ENCODE results near the gene AKT2. TPM values are rescaled to one million over a fixed set of nuclear protein-coding genes. Genes with fewer than 3 reads are reported as not detected.

AKT2 gene
- total RNA-seq, 1 experiment from 2014 or later, result 80.6 TPM

DNA sequence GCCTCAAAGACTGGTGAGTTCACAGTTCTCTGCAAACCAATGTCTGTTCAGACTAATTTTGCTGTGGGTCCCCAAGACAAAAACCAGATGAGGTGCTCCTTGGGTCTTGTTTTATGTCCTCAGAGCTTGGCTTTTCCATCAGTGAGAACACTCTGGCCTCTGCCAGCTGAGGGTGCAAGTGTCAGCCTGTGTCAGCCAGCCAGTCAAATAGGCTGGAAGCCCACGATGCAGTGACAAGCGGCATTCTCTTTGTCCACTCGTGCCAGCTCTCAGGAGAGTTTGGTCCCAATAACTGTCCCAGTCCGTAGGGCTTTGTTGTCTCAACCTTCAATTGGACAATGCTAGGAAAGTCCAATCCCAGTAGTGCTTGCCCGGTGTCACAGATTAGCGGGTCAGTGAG, 9.4 kb upstream of the AKT2 start:
- ChIA-PET CTCF (no interaction called here), POLR2A (ENCODE audit: unreplicated experiment) (no interaction called here)
- no peaks in the 10 kb centered on the region for H3K9me2 ChIP-seq (replicated peaks; ENCODE audit: low read length)
- H3K27ac ChIP-seq (ENCODE audit: low read length), result no peak overlapping the region
- H3K27me3 ChIP-seq (ENCODE audit: low read length), result no peaks in the 10 kb centered on the region
- H4K20me1 ChIP-seq (ENCODE audit: low read length), result no peaks in the 10 kb centered on the region
- no peaks in the 10 kb centered on the region for H3K9me3 ChIP-seq (ENCODE audit: low read length)
- ATAC-seq (no peak), DNase-seq (no peak)
- BruUV-seq (replicated peaks), result no TSS peak
- no peak overlapping the region for H2AFZ ChIP-seq (ENCODE audit: low read length)
- intact Hi-C loops (cut with micrococcal nuclease), result no loop called here
- no peaks in the 10 kb centered on the region for H3K36me3 ChIP-seq (ENCODE audit: low read depth, low read length)
- no peaks in the 10 kb centered on the region for H3K79me2 ChIP-seq (ENCODE audit: low read length)
- no peak overlapping the region for H3K9ac ChIP-seq (ENCODE audit: low read length)
- no peak overlapping the region for H3K4me2 ChIP-seq (ENCODE audit: low read length)
- TF ChIP-seq EZH2phosphoT487 (IDR thresholded peaks at IDR 0.05; ENCODE audit: borderline replicate concordance, low read length) (no peak), EZH2 (IDR thresholded peaks at IDR 0.05; ENCODE audit: low read length, unreplicated experiment) (no peak)
- TF ChIP-seq, protein P1, sequence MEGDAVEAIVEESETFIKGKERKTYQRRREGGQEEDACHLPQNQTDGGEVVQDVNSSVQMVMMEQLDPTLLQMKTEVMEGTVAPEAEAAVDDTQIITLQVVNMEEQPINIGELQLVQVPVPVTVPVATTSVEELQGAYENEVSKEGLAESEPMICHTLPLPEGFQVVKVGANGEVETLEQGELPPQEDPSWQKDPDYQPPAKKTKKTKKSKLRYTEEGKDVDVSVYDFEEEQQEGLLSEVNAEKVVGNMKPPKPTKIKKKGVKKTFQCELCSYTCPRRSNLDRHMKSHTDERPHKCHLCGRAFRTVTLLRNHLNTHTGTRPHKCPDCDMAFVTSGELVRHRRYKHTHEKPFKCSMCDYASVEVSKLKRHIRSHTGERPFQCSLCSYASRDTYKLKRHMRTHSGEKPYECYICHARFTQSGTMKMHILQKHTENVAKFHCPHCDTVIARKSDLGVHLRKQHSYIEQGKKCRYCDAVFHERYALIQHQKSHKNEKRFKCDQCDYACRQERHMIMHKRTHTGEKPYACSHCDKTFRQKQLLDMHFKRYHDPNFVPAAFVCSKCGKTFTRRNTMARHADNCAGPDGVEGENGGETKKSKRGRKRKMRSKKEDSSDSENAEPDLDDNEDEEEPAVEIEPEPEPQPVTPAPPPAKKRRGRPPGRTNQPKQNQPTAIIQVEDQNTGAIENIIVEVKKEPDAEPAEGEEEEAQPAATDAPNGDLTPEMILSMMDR (conservative IDR thresholded peaks at IDR 0.05; ENCODE audit: low read depth, low read length), result no peak
- H3K4me1 ChIP-seq (ENCODE audit: insufficient read depth, low read length), result no peaks in the 10 kb centered on the region
- no peaks in the 10 kb centered on the region for H3F3A ChIP-seq (ENCODE audit: low read length, unreplicated experiment)
- no peak overlapping the region for H3K4me3 ChIP-seq (ENCODE audit: low read length)

DNA sequence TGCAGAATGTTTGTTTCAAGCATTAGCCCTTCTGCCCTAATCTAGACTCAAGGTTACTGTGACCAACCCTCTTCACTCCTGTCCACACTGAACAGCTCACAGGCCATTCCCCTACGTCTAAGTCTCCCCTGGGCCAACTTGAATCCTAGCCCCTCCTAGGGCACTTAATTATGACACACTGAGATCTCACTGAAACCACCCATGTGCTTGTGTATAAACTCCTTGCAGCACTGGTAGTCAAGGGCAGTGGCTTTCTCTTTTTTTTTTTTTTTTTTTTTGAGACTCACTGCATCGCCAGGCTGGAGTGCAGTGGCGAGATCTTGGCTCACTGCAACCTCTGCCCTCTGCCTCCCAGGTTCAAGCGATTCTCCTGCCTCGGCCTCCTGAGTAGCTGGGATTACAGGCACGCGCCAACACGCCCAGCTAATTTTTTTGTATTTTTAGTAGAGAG, 1.9 kb upstream of the AKT2 start:
- Histone ChIP-seq H3F3A (ENCODE audit: low read length, unreplicated experiment) (no peaks in the 10 kb centered on the region), H3K9me2 (replicated peaks; ENCODE audit: low read length) (no peaks in the 10 kb centered on the region), H3K9me3 (ENCODE audit: low read length) (no peaks in the 10 kb centered on the region), H3K4me2 (ENCODE audit: low read length) (no peak overlapping the region), H2AFZ (ENCODE audit: low read length) (no peak overlapping the region), H3K4me1 (ENCODE audit: insufficient read depth, low read length) (0 out of 2 replicates have a peak, but pooled peaks cover 5% of the 10 kb centered on the region), H4K20me1 (ENCODE audit: low read length) (0 out of 2 replicates have a peak, but pooled peaks cover 5% of the 10 kb centered on the region), H3K27me3 (ENCODE audit: low read length) (no peaks in the 10 kb centered on the region), H3K79me2 (ENCODE audit: low read length) (peaks cover 31% of the 10 kb centered on the region), H3K9ac (ENCODE audit: low read length) (no peak overlapping the region), H3K27ac (ENCODE audit: low read length) (no peak overlapping the region), H3K36me3 (ENCODE audit: low read depth, low read length) (no peaks in the 10 kb centered on the region), H3K4me3 (ENCODE audit: low read length) (no peak overlapping the region)
- intact Hi-C loops (cut with micrococcal nuclease), result no loop called here
- POLR2A ChIA-PET (ENCODE audit: unreplicated experiment), result no interaction called here
- TF ChIP-seq EZH2 (IDR thresholded peaks at IDR 0.05; ENCODE audit: low read length, unreplicated experiment) (no peak), EZH2phosphoT487 (IDR thresholded peaks at IDR 0.05; ENCODE audit: borderline replicate concordance, low read length) (no peak)
- TF ChIP-seq, protein P1 (conservative IDR thresholded peaks at IDR 0.05; ENCODE audit: low read depth, low read length), result no peak
- CTCF ChIA-PET, result no interaction called here
- no TSS peak for BruUV-seq (replicated peaks)
- ATAC-seq (no peak), DNase-seq (no peak)

DNA sequence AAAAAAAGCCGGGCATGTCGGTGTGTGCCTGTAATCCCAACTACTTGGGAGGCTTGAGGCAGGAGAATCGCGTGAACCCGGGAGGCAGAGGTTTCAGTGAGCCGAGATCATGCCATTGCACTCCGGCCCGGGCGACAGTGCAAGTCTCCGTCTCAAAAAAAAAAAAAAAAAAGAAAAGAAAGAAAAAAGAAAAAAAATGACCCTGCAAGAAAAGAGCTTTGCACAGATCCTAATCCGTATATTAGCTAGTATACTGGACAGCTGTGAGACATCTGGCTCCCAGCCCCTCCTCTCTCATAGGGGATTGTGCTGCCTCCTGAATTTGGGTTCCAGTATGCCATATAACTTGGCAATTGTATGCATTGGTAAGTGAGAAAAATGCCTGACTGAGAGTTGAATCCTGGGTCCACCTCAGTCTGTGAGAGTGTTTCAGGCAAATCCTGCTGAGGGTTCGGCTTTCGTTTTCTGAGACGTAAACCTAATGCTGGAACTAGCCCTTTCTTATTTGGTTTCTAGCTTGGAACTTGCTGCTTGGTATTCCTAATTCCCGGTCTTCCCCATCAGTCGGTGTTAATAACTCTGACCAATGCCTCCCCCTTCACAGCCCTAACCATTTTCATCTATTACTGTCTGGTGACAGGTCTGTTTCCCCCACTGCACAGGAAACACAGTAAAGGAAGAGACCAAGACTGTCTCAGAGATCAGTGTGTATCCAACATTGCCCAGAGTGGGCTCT, 1.3 kb upstream of the AKT2 start:
- no peaks in the 10 kb centered on the region for H3F3A ChIP-seq (ENCODE audit: low read length, unreplicated experiment)
- H3K9me3 ChIP-seq (ENCODE audit: low read length), result no peaks in the 10 kb centered on the region
- H3K4me2 ChIP-seq (ENCODE audit: low read length), result no peak overlapping the region
- TF ChIP-seq, protein P1 (conservative IDR thresholded peaks at IDR 0.05; ENCODE audit: low read depth, low read length), result no peak
- TF ChIP-seq EZH2 (IDR thresholded peaks at IDR 0.05; ENCODE audit: low read length, unreplicated experiment) (no peak), EZH2phosphoT487 (IDR thresholded peaks at IDR 0.05; ENCODE audit: borderline replicate concordance, low read length) (no peak)
- H3K36me3 ChIP-seq (ENCODE audit: low read depth, low read length), result no peaks in the 10 kb centered on the region
- H2AFZ ChIP-seq (ENCODE audit: low read length), result no peak overlapping the region
- ChIA-PET CTCF (no interaction called here), POLR2A (ENCODE audit: unreplicated experiment) (interaction anchor here (0.6 kb wide), 1 partner anchor 319 kb away, joined by 5 read pairs; no protein-coding TSS in a partner anchor)
- ATAC-seq (no peak), DNase-seq (no peak)
- H3K9ac ChIP-seq (ENCODE audit: low read length), result peak overlapping the region; percentile 82; the same call in 1 of the 2 replicates
- intact Hi-C loops (cut with micrococcal nuclease), result no loop called here
- H4K20me1 ChIP-seq (ENCODE audit: low read length), result 0 out of 2 replicates have a peak, but pooled peaks cover 5% of the 10 kb centered on the region
- H3K27me3 ChIP-seq (ENCODE audit: low read length), result no peaks in the 10 kb centered on the region
- H3K4me1 ChIP-seq (ENCODE audit: insufficient read depth, low read length), result 0 out of 2 replicates have a peak, but pooled peaks cover 5% of the 10 kb centered on the region
- H3K9me2 ChIP-seq (replicated peaks; ENCODE audit: low read length), result no peaks in the 10 kb centered on the region
- H3K79me2 ChIP-seq (ENCODE audit: low read length), result peaks cover 37% of the 10 kb centered on the region
- no TSS peak for BruUV-seq (replicated peaks)
- H3K4me3 ChIP-seq (ENCODE audit: low read length), result no peak overlapping the region
- H3K27ac ChIP-seq (ENCODE audit: low read length), result no peak overlapping the region
